ENCODE data around the gene EHBP1.

EHBP1 gene

GRCh38 chr2:62757029-62757428, 51.5 kb downstream of the EHBP1 start:
- TF ChIP-seq FOXP2 (optimal IDR thresholded peaks at IDR 0.05; ENCODE audit: borderline replicate concordance, extremely low read depth, extremely low read length, insufficient read depth) (no peak), REST (IDR thresholded peaks at IDR 0.05; ENCODE audit: insufficient read depth in 1 of 2, low read depth in 2 of 2, low read length in 2 of 2) (no peak), TAF1 (IDR thresholded peaks at IDR 0.05; ENCODE audit: borderline replicate concordance, insufficient read depth, low read length) (no peak)

- no peak for TF ChIP-seq SIN3A (IDR thresholded peaks at IDR 0.05; ENCODE audit: borderline replicate concordance, insufficient read depth, low read length)
- TF ChIP-seq FOXP2 (optimal IDR thresholded peaks at IDR 0.05; ENCODE audit: borderline replicate concordance, extremely low read depth, extremely low read length, insufficient read depth) = no peak
- no peak for TF ChIP-seq REST (IDR thresholded peaks at IDR 0.05; ENCODE audit: insufficient read depth in 1 of 2, low read depth in 2 of 2, low read length in 2 of 2)
- TF ChIP-seq POLR2AphosphoS5 (IDR thresholded peaks at IDR 0.05; ENCODE audit: low read depth, low read length) = no peak
- no peak for TF ChIP-seq TAF1 (IDR thresholded peaks at IDR 0.05; ENCODE audit: borderline replicate concordance, insufficient read depth, low read length)
Observed at GRCh38 chr2:62760026-62760425, 54.5 kb downstream of the EHBP1 start.

- TF ChIP-seq SIN3A (IDR thresholded peaks at IDR 0.05; ENCODE audit: borderline replicate concordance, insufficient read depth, low read length) (no peak), POLR2AphosphoS5 (IDR thresholded peaks at IDR 0.05; ENCODE audit: low read depth, low read length) (no peak), TAF1 (IDR thresholded peaks at IDR 0.05; ENCODE audit: borderline replicate concordance, insufficient read depth, low read length) (no peak), FOXP2 (optimal IDR thresholded peaks at IDR 0.05; ENCODE audit: borderline replicate concordance, extremely low read depth, extremely low read length, insufficient read depth) (no peak), REST (IDR thresholded peaks at IDR 0.05; ENCODE audit: insufficient read depth in 1 of 2, low read depth in 2 of 2, low read length in 2 of 2) (no peak)
Observed at GRCh38 chr2:62760555-62760954, 55.0 kb downstream of the EHBP1 start.

GRCh38 chr2:62765619-62766376, 60.3 kb downstream of the EHBP1 start:
- TF ChIP-seq POLR2AphosphoS5 (IDR thresholded peaks at IDR 0.05; ENCODE audit: low read depth, low read length) (no peak), REST (IDR thresholded peaks at IDR 0.05; ENCODE audit: insufficient read depth in 1 of 2, low read depth in 2 of 2, low read length in 2 of 2) (no peak), FOXP2 (optimal IDR thresholded peaks at IDR 0.05; ENCODE audit: borderline replicate concordance, extremely low read depth, extremely low read length, insufficient read depth) (no peak), SIN3A (IDR thresholded peaks at IDR 0.05; ENCODE audit: borderline replicate concordance, insufficient read depth, low read length) (no peak), TAF1 (IDR thresholded peaks at IDR 0.05; ENCODE audit: borderline replicate concordance, insufficient read depth, low read length) (no peak)
